HepG2 (cell line): ENCODE measurements around the gene IMPDH2. TPM values are rescaled to one million over a fixed set of nuclear protein-coding genes. Genes with fewer than 3 reads are reported as not detected.

Source experiments
- ATF7-NPFF ChIP-seq: sonication (generic); formaldehyde crosslinking; IDR thresholded peaks from 2 replicates; pipeline ENCODE4 v1.8.1; 2023; ENCODE audit warnings: mild to moderate bottlenecking, low read depth, missing genetic modification reagents, moderate library complexity
- CBX1 ChIP-seq: IDR thresholded peaks from one replicate; pipeline ENCODE4 v1.6.1; 2016; ENCODE audit warnings: antibody characterized with exemption, low read depth
- CENPT ChIP-seq: sonication (generic); formaldehyde crosslinking; IDR thresholded peaks from 2 replicates; pipeline ENCODE4 v1.8.0; 2022; ENCODE audit warnings: low read depth, mild to moderate bottlenecking, moderate library complexity, missing genetic modification reagents
- ELF3 ChIP-seq: IDR thresholded peaks from 2 replicates; pipeline ENCODE4 v1.6.1; 2016; ENCODE audit warnings: missing genetic modification reagents, missing compliant biosample characterization
- GATA4 ChIP-seq: sonication (generic); IDR thresholded peaks from 2 replicates; pipeline ENCODE4 v1.6.1; 2016; ENCODE audit warnings: antibody characterized with exemption, low read depth, borderline replicate concordance
- KMT2B ChIP-seq: IDR thresholded peaks from 2 replicates; pipeline ENCODE4 v1.6.1; 2016; ENCODE audit warnings: missing genetic modification reagents, missing compliant biosample characterization
- MATR3 ChIP-seq: sonication (generic); formaldehyde crosslinking; IDR thresholded peaks from 2 replicates; pipeline ENCODE4 v1.4.0; 2020; ENCODE audit warnings: missing genetic modification reagents
- MIER2 ChIP-seq: IDR thresholded peaks from 2 replicates; pipeline ENCODE4 v1.6.1; 2016; ENCODE audit warnings: missing biosample characterization, missing genetic modification reagents
- MYNN ChIP-seq: sonication (generic); formaldehyde crosslinking; IDR thresholded peaks from 2 replicates; pipeline ENCODE4 v1.4.0; 2020; ENCODE audit warnings: mild to moderate bottlenecking, low read depth, missing genetic modification reagents
- NONO ChIP-seq, 2 experiments: fragments of 450-650 bp in 1 of 2; sonication (generic) in 1 of 2; formaldehyde crosslinking in 1 of 2; IDR thresholded peaks in 1 of 2; conservative IDR thresholded peaks in 1 of 2; 2 replicates each; pipeline versions ENCODE4 v1.6.1 to v1.8.0; 2017 to 2022; ENCODE audit warnings: mild to moderate bottlenecking in 1 of 2, missing genetic modification reagents in 1 of 2, moderate library complexity in 1 of 2
- RARG ChIP-seq: sonication (generic); formaldehyde crosslinking; IDR thresholded peaks from 2 replicates; pipeline ENCODE4 v1.4.0; 2020; ENCODE audit warnings: low read depth, mild to moderate bottlenecking, missing genetic modification reagents
- REXO4 ChIP-seq: sonication (generic); formaldehyde crosslinking; IDR thresholded peaks from 2 replicates; pipeline ENCODE4 v1.8.0; 2022; ENCODE audit warnings: missing genetic modification reagents, mild to moderate bottlenecking, borderline replicate concordance
- TAF1 ChIP-seq: sonication (generic); formaldehyde crosslinking; IDR thresholded peaks from 2 replicates; pipeline ENCODE4 v1.4.0; 2020; ENCODE audit warnings: missing genetic modification reagents
- TAF15 ChIP-seq: fragments of 200-400 bp; formaldehyde crosslinking; IDR thresholded peaks from one replicate; pipeline ENCODE4 v1.6.1; 2018; ENCODE audit warnings: mild to moderate bottlenecking, low read depth, low read length; ENCODE audit not compliant: poor library complexity, severe bottlenecking
- ZNF446 ChIP-seq: sonication (generic); formaldehyde crosslinking; IDR thresholded peaks from 2 replicates; pipeline ENCODE4 v1.5.0; 2020; ENCODE audit warnings: mild to moderate bottlenecking, missing genetic modification reagents
- ZNF547 ChIP-seq: sonication (generic); formaldehyde crosslinking; IDR thresholded peaks from 2 replicates; pipeline ENCODE4 v1.5.1; 2020; ENCODE audit warnings: mild to moderate bottlenecking, missing genetic modification reagents
- ZNF570 ChIP-seq: sonication (generic); formaldehyde crosslinking; IDR thresholded peaks from 2 replicates; pipeline ENCODE4 v1.4.0; 2020; ENCODE audit warnings: mild to moderate bottlenecking, missing genetic modification reagents, borderline replicate concordance
- ZNF772 ChIP-seq: sonication (generic); formaldehyde crosslinking; IDR thresholded peaks from 2 replicates; pipeline ENCODE4 v1.5.0; 2020; ENCODE audit warnings: mild to moderate bottlenecking, missing genetic modification reagents
- ZNF891 ChIP-seq: sonication (generic); formaldehyde crosslinking; IDR thresholded peaks from 2 replicates; pipeline ENCODE4 v1.5.0; 2020; ENCODE audit warnings: mild to moderate bottlenecking, missing genetic modification reagents
- polyA plus RNA-seq, 8 experiments: library from polyadenylated mRNA; depleted of rRNA in 3 of 8; stranded (reverse) in 7 of 8; unstranded in 1 of 8; fragments of >200 nt; fragmentation: Illumina TruSeq in 4 of 8; extraction: Trizol in 4 of 8; gene quantifications; 2 replicates each; pipeline versions ENCODE4 v1.2.1 to v1.2.3, GENCODE V29; 2011 to 2016; ENCODE audit warnings: low read depth in 4 of 8, missing spikeins in 1 of 8, mixed read lengths in 1 of 8; ENCODE audit not compliant: insufficient read depth in 1 of 8
- total RNA-seq, 5 experiments: library from RNA; depleted of rRNA; stranded (reverse); fragments of >200 nt; fragmentation: Illumina TruSeq; extraction: Trizol; gene quantifications; 2 replicates each; pipeline ENCODE4 v1.2.3, GENCODE V29; 2016; ENCODE audit warnings: low read depth in 1 of 5
- TF ChIP-seq, protein P1 (sequence below): IDR thresholded peaks from 2 replicates; pipeline ENCODE4 v1.6.1; 2016
- TF ChIP-seq, protein P2 (sequence below): sonication (generic); formaldehyde crosslinking; IDR thresholded peaks from 2 replicates; pipeline ENCODE4 v1.8.1; 2023; ENCODE audit warnings: missing genetic modification reagents, mild to moderate bottlenecking, borderline replicate concordance
- TF ChIP-seq, protein P3 (sequence below): sonication (generic); formaldehyde crosslinking; IDR thresholded peaks from 2 replicates; pipeline ENCODE4 v1.5.1; 2020; ENCODE audit warnings: missing genetic modification reagents, mild to moderate bottlenecking, borderline replicate concordance
- TF ChIP-seq, protein P4 (sequence below), 2 experiments: sonication (generic) in 1 of 2; formaldehyde crosslinking in 1 of 2; IDR thresholded peaks; 2 replicates each; pipeline versions ENCODE4 v1.5.1 to v1.6.1; 2011 to 2020; ENCODE audit warnings: borderline replicate concordance in 1 of 2, low read depth in 1 of 2, low read length in 1 of 2, mild to moderate bottlenecking in 1 of 2, missing genetic modification reagents in 1 of 2, moderate library complexity in 1 of 2

Gene IMPDH2
- total and polyA plus RNA-seq, 2 of the 13 experiments (the other 11 are each of a cell fraction or from before 2014, with no cell fraction given): 248 to 260 TPM

DNA sequence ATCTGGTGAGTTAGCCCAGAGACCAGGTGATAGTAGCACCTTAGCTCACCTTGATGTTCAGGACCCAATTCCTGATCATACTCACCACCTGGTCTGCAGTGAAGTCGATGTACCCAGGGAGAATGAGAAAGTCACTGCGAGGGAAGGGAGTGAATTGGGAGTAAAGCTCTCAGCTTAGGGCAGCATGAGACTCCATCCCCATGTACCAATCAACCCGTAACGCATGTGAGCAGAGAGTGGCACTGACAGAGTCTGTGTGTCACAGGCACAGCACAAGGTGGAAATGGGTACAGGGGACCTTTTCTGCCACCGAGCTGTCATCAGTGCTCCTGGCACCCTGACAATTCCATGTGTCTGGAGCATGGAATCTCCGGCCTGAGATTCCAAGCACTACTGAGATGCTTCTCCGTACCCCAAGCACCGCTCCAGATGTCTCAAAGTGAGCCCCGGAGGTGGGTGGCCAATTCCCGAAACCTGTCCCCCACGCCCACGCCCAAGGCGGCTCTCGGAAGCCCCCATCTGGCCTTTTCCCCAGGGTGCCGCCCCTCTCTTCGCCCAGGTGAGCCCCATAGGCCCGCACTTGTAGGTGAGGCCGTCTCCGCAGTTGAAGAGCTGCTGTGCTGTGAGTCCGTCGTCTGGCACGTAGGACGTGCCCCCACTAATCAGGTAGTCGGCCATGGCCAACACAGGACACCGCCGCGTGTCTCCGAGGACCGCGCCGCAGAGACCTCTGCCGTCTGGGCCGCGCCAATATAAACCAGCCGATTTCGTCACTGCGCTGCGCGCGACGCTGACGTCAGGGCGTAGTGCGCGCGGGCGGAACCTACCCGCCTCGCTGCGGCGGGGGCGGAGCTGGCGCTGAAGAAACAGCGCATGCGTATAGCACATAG lies at the start of gene IMPDH2 (continued):
- TF ChIP-seq ZNF570 (CRISPR knock-in tag): no peak; the same call in 1 of the 2 replicates
- peak; percentile 86; the same call in 1 of the 2 replicates for TF ChIP-seq ZNF446 (CRISPR knock-in tag)
- peak; percentile 80 for TF ChIP-seq MIER2 (CRISPR knock-in tag)
- TF ChIP-seq ZNF772 (CRISPR knock-in tag): peak; percentile 92; the same call in 1 of the 2 replicates
- 0 out of 2 replicates have a peak, but pooled peaks have one; percentile 51 for TF ChIP-seq MYNN (CRISPR knock-in tag)
- TF ChIP-seq MATR3 (CRISPR knock-in tag): no peak
- peak; percentile 93 for TF ChIP-seq KMT2B
- TF ChIP-seq GATA4: peak; percentile 90; the same call in 1 of the 2 replicates
- TF ChIP-seq NONO (IDR thresholded peaks at IDR 0.05): no peak
- TF ChIP-seq NONO (CRISPR knock-in tag; conservative IDR thresholded peaks at IDR 0.05): peak; percentile 94
- TF ChIP-seq, protein P1, sequence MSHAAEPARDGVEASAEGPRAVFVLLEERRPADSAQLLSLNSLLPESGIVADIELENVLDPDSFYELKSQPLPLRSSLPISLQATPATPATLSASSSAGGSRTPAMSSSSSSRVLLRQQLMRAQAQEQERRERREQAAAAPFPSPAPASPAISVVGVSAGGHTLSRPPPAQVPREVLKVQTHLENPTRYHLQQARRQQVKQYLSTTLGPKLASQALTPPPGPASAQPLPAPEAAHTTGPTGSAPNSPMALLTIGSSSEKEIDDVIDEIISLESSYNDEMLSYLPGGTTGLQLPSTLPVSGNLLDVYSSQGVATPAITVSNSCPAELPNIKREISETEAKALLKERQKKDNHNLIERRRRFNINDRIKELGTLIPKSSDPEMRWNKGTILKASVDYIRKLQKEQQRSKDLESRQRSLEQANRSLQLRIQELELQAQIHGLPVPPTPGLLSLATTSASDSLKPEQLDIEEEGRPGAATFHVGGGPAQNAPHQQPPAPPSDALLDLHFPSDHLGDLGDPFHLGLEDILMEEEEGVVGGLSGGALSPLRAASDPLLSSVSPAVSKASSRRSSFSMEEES (CRISPR knock-in tag): peak; percentile 62
- TF ChIP-seq RARG: no peak
- TF ChIP-seq ELF3 (CRISPR knock-in tag): peak; percentile 68
- peak; percentile 90 for TF ChIP-seq TAF1 (CRISPR knock-in tag)
- TF ChIP-seq, protein P2, sequence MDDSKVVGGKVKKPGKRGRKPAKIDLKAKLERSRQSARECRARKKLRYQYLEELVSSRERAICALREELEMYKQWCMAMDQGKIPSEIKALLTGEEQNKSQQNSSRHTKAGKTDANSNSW (CRISPR knock-in tag): peak; percentile 40; the same call in 1 of the 2 replicates
- peak; percentile 85 for TF ChIP-seq ZNF547 (CRISPR knock-in tag)
- peak; percentile 87 for TF ChIP-seq TAF15
- TF ChIP-seq ATF7-NPFF (CRISPR knock-in tag): peak; percentile 97
- TF ChIP-seq, protein P3, sequence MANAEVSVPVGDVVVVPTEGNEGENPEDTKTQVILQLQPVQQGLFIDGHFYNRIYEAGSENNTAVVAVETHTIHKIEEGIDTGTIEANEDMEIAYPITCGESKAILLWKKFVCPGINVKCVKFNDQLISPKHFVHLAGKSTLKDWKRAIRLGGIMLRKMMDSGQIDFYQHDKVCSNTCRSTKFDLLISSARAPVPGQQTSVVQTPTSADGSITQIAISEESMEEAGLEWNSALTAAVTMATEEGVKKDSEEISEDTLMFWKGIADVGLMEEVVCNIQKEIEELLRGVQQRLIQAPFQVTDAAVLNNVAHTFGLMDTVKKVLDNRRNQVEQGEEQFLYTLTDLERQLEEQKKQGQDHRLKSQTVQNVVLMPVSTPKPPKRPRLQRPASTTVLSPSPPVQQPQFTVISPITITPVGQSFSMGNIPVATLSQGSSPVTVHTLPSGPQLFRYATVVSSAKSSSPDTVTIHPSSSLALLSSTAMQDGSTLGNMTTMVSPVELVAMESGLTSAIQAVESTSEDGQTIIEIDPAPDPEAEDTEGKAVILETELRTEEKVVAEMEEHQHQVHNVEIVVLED (CRISPR knock-in tag): peak; percentile 100
- TF ChIP-seq CBX1: peak; percentile 81
- TF ChIP-seq, protein P4, sequence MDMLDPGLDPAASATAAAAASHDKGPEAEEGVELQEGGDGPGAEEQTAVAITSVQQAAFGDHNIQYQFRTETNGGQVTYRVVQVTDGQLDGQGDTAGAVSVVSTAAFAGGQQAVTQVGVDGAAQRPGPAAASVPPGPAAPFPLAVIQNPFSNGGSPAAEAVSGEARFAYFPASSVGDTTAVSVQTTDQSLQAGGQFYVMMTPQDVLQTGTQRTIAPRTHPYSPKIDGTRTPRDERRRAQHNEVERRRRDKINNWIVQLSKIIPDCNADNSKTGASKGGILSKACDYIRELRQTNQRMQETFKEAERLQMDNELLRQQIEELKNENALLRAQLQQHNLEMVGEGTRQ (IDR thresholded peaks at IDR 0.05; ENCODE audit: low read depth, low read length): no peak
- TF ChIP-seq, protein P4 (CRISPR knock-in tag; IDR thresholded peaks at IDR 0.05; ENCODE audit: borderline replicate concordance): no peak
- TF ChIP-seq CENPT: 0 out of 2 replicates have a peak, but pooled peaks have one; percentile 75
- TF ChIP-seq ZNF891 (CRISPR knock-in tag): peak; percentile 92
- TF ChIP-seq REXO4 (CRISPR knock-in tag): no peak
